ENCODE data around the gene UTS2R.

DNA sequence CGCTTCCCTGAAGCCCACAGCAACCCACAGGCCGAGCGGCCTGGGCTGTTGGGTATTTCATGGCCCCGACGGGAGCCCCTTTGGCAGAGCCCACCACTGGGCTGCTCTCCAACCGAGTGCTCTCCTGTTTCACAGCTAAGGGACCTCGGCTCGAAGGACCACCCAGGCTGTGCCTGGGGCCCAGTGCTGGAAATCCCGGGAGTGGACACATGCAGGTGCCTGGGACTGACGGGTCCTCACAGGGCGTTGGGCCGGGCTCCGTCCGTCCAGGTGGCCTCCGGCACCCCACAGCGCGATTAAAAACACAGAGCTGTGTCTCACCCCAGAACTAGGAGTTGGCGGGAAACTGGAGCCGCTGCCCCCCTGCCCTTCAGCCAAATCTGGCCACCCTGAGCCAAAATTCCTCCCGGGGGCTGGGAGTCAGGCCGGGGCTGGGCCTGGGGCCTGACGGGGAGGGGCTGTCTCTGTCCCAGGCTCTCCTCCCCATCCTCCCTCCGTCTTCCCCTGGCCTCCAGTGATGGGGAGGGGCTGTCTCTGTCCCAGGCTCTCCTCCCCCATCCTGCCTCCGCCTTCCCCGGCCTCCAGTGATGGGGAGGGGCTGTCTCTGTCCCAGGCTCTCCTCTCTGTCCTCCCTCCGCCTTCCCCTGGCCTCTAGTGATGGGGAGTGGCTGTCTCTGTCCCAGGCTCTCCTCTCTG is 14.1 kb downstream of the UTS2R start:
- TF ChIP-seq, protein P1, sequence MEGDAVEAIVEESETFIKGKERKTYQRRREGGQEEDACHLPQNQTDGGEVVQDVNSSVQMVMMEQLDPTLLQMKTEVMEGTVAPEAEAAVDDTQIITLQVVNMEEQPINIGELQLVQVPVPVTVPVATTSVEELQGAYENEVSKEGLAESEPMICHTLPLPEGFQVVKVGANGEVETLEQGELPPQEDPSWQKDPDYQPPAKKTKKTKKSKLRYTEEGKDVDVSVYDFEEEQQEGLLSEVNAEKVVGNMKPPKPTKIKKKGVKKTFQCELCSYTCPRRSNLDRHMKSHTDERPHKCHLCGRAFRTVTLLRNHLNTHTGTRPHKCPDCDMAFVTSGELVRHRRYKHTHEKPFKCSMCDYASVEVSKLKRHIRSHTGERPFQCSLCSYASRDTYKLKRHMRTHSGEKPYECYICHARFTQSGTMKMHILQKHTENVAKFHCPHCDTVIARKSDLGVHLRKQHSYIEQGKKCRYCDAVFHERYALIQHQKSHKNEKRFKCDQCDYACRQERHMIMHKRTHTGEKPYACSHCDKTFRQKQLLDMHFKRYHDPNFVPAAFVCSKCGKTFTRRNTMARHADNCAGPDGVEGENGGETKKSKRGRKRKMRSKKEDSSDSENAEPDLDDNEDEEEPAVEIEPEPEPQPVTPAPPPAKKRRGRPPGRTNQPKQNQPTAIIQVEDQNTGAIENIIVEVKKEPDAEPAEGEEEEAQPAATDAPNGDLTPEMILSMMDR (IDR thresholded peaks at IDR 0.05) = no peak
- TF ChIP-seq POLR2A (IDR thresholded peaks at IDR 0.05) = no peak
